CD4-positive, alpha-beta T cell (primary cell): ENCODE measurements around the gene MSL1. TPM values are rescaled to one million over a fixed set of nuclear protein-coding genes. Genes with fewer than 3 reads are reported as not detected.

ENCODE experiments used
- ATAC-seq: fragments of 200-7000 bp; cut with Tn5 transposase; one replicate; pipeline ENCODE4 v1.10.0; 2022; ENCODE audit warnings: mild to moderate bottlenecking; ENCODE audit not compliant: poor library complexity
- CTCF ChIA-PET: fragments of 350-600 bp; sonication (Branson Sonifier 250); formaldehyde crosslinking; loops from one replicate; lab custom pipeline; 2021; ENCODE audit warnings: antibody characterized with exemption, inconsistent platforms; lab: Charles Lee
- POLR2A ChIA-PET: fragments of 350-600 bp; sonication (Branson Sonifier 250); formaldehyde crosslinking; loops from one replicate; lab custom pipeline; 2021; ENCODE audit warnings: antibody characterized with exemption, inconsistent platforms; lab: Charles Lee
- DNase-seq, 14 experiments: peaks; one replicate each; pipeline ENCODE4 v3.0.0-alpha.2; 2013 to 2020; ENCODE audit warnings: mixed read lengths in 2 of 14
- H3K27ac ChIP-seq, 2 donors: one replicate each; pipeline versions ENCODE4 v1.5.1 to v1.7.0; 2013; ENCODE audit warnings: low read length in 2 of 2, low read depth in 1 of 2, mild to moderate bottlenecking in 1 of 2
- H3K27me3 ChIP-seq, 2 experiments: 1 replicate in 1 of 2; 2 replicates in 1 of 2; pipeline versions ENCODE4 v1.6.1 to v1.7.0; 2013; ENCODE audit warnings: low read length in 2 of 2, control low read depth in 1 of 2, mild to moderate bottlenecking in 1 of 2, moderate library complexity in 1 of 2; ENCODE audit not compliant: insufficient read depth in 2 of 2, control insufficient read depth in 1 of 2
- H3K36me3 ChIP-seq: one replicate; pipeline ENCODE4 v1.6.1; 2013; ENCODE audit warnings: low read length, control low read depth; ENCODE audit not compliant: insufficient read depth
- H3K4me1 ChIP-seq: one replicate; pipeline ENCODE4 v1.6.1; 2013; ENCODE audit warnings: low read length, control low read depth; ENCODE audit not compliant: insufficient read depth
- H3K4me3 ChIP-seq: one replicate; pipeline ENCODE4 v1.5.1; 2013; ENCODE audit warnings: mild to moderate bottlenecking, low read length, moderate library complexity
- H3K9me3 ChIP-seq, 2 experiments: 1 replicate in 1 of 2; 2 replicates in 1 of 2; pipeline versions ENCODE4 v1.6.1 to v1.7.0; 2013; ENCODE audit warnings: low read length in 2 of 2, mild to moderate bottlenecking in 2 of 2, control low read depth in 1 of 2, moderate library complexity in 1 of 2; ENCODE audit not compliant: control insufficient read depth in 1 of 2, insufficient read depth in 1 of 2
- H3K27ac Mint-ChIP-seq: one replicate; pipeline ENCODE4 v1.8.0; 2020; ENCODE audit warnings: mixed read lengths
- H3K27me3 Mint-ChIP-seq: one replicate; pipeline ENCODE4 v1.8.0; 2021; ENCODE audit warnings: mixed read lengths
- H3K36me3 Mint-ChIP-seq: one replicate; pipeline ENCODE4 v1.8.0; 2021; ENCODE audit warnings: low read depth, mixed read lengths
- H3K4me1 Mint-ChIP-seq: one replicate; pipeline ENCODE4 v1.8.0; 2021; ENCODE audit warnings: low read depth, mixed read lengths
- H3K4me3 Mint-ChIP-seq: one replicate; pipeline ENCODE4 v1.8.0; 2020; ENCODE audit warnings: mild to moderate bottlenecking, mixed read lengths
- H3K9me3 Mint-ChIP-seq: one replicate; pipeline ENCODE4 v1.8.0; 2020; ENCODE audit warnings: mixed read lengths
- intact Hi-C, 2 experiments: fragments of 100-400 bp; cut with DNase I in 1 of 2; cut with micrococcal nuclease in 1 of 2; formaldehyde crosslinking; loops; one replicate each; pipeline versions ENCODE4 v1.15.1 to v1.9.0; 2023 to 2025; cut with DNase I, micrococcal nuclease
- total RNA-seq, 174 experiments: library from RNA in 2 of 174; stranded (reverse) in 2 of 174; gene quantifications; one replicate each; pipeline ENCODE4 v1.2.3 and lab custom pipeline; 2021 to 2026
- TF ChIP-seq, protein P1 (sequence below): fragments of 200-600 bp; IDR thresholded peaks from one replicate; pipeline ENCODE4 v1.8.0; 2022; ENCODE audit warnings: antibody characterized with exemption, mild to moderate bottlenecking

Gene MSL1
- total RNA-seq, 2 experiments from 2014 or later: 77.0 to 79.2 TPM

DNA sequence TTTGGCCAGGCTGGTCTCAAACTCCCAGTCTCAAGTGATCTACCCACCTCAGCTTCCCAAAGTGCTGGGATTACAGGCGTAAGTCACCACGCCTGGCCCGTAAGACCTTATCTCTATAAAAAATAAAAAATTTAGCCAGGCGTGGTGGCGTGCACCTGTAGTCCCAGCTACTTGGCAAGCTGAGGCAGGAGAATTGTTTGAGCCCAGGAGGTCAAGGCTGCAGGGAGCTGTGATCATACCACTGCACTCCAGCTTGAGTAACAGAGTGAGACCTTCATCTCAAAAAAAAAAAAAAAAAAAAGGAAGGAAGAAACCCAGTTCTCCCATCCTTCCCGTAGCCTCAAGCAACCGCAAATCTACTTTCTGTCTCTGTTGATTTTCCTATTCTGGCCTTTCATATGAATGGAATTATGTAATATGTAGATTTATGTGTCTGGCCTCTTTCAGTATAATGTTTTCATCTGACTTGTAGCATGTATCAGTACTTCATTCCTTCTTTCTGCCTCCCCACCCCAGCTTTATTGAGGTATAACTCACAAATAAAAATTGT is 29.7 kb downstream of the MSL1 start:
- Histone ChIP-seq H3K4me1 (peaks cover 28% of the 10 kb centered on the region), H3K9me3 (no peaks in the 10 kb centered on the region), H3K27ac (no peak overlapping the region), H3K27me3 (no peaks in the 10 kb centered on the region), H3K4me3 (no peak overlapping the region), H3K36me3 (peaks cover 82% of the 10 kb centered on the region)
- CTCF ChIA-PET: interaction anchor here (1.0 to 1.2 kb wide), 3 partner anchors 18 to 76 kb away, joined by 3 to 4 read pairs (median 3); no protein-coding TSS in a partner anchor
- intact Hi-C loops: no loop called here
- DNase-seq (no peak), ATAC-seq (no peak)
- no peaks in the 10 kb centered on the region for H3K27me3 Mint-ChIP-seq
- H3K9me3 Mint-ChIP-seq: no peaks in the 10 kb centered on the region
- TF ChIP-seq, protein P1, sequence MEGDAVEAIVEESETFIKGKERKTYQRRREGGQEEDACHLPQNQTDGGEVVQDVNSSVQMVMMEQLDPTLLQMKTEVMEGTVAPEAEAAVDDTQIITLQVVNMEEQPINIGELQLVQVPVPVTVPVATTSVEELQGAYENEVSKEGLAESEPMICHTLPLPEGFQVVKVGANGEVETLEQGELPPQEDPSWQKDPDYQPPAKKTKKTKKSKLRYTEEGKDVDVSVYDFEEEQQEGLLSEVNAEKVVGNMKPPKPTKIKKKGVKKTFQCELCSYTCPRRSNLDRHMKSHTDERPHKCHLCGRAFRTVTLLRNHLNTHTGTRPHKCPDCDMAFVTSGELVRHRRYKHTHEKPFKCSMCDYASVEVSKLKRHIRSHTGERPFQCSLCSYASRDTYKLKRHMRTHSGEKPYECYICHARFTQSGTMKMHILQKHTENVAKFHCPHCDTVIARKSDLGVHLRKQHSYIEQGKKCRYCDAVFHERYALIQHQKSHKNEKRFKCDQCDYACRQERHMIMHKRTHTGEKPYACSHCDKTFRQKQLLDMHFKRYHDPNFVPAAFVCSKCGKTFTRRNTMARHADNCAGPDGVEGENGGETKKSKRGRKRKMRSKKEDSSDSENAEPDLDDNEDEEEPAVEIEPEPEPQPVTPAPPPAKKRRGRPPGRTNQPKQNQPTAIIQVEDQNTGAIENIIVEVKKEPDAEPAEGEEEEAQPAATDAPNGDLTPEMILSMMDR: no peak
- peaks cover 84% of the 10 kb centered on the region for H3K36me3 Mint-ChIP-seq
- peaks cover 60% of the 10 kb centered on the region for H3K4me1 Mint-ChIP-seq
- H3K4me3 Mint-ChIP-seq: no peak overlapping the region
- POLR2A ChIA-PET: interaction anchor here (1.6 to 2.4 kb wide), 2 partner anchors 11 to 38 kb away, joined by 5 to 12 read pairs; partner anchors contain the start of gene CASC3
- no peak overlapping the region for H3K27ac Mint-ChIP-seq

- Mint-ChIP-seq H3K4me1 (peaks cover 55% of the 10 kb centered on the region), H3K36me3 (peaks cover 68% of the 10 kb centered on the region), H3K9me3 (no peaks in the 10 kb centered on the region), H3K27me3 (no peaks in the 10 kb centered on the region), H3K4me3 (no peak overlapping the region), H3K27ac (no peak overlapping the region)
- CTCF ChIA-PET: interaction anchor here (0.9 to 1.0 kb wide), 2 partner anchors 15 to 41 kb away, joined by 4 to 6 read pairs; no protein-coding TSS in a partner anchor
- TF ChIP-seq, protein P1: no peak
- Histone ChIP-seq H3K4me1 (peaks cover 20% of the 10 kb centered on the region), H3K36me3 (peaks cover 66% of the 10 kb centered on the region), H3K27ac (no peak overlapping the region), H3K4me3 (no peak overlapping the region), H3K27me3 (no peaks in the 10 kb centered on the region), H3K9me3 (no peaks in the 10 kb centered on the region)
- POLR2A ChIA-PET: interaction anchor here (2.4 kb wide), 1 partner anchor 13 kb away, joined by 12 read pairs; the partner anchor contains the start of gene CASC3
- ATAC-seq (no peak), DNase-seq (no peak)
- intact Hi-C loops: no loop called here
Measured at GRCh38 chr17:40153603-40154236, 31.9 kb downstream of the MSL1 start.

- Mint-ChIP-seq H3K4me1 (peaks cover 31% of the 10 kb centered on the region), H3K27ac (peak overlapping the region; percentile 37), H3K36me3 (peaks cover 58% of the 10 kb centered on the region), H3K9me3 (no peaks in the 10 kb centered on the region), H3K4me3 (no peak overlapping the region), H3K27me3 (no peaks in the 10 kb centered on the region)
- Histone ChIP-seq H3K4me1 (peaks cover 17% of the 10 kb centered on the region), H3K36me3 (peaks cover 64% of the 10 kb centered on the region), H3K4me3 (no peak overlapping the region), H3K27me3 (no peaks in the 10 kb centered on the region), H3K9me3 (no peaks in the 10 kb centered on the region), H3K27ac (no peak overlapping the region)
- ATAC-seq: no peak
- intact Hi-C loops: no loop called here
- POLR2A ChIA-PET: interaction anchor here (1.4 kb wide), 1 partner anchor 35 kb away, joined by 3 read pairs; no protein-coding TSS in a partner anchor
- no peak for DNase-seq
- TF ChIP-seq, protein P1: no peak
- CTCF ChIA-PET: interaction anchor here (1.1 to 2.2 kb wide), 3 partner anchors 10 to 82 kb away, joined by 3 to 5 read pairs (median 3); no protein-coding TSS in a partner anchor
Measured at GRCh38 chr17:40157973-40158372, 36.2 kb downstream of the MSL1 start.
